ENCODE results near the gene DDX5. TPM values are rescaled to one million over a fixed set of nuclear protein-coding genes. Genes with fewer than 3 reads are reported as not detected.

Gene DDX5
- total RNA-seq, 1 donor from 2014 or later, result 555 TPM

- no peaks in the 10 kb centered on the region for H3K27me3 ChIP-seq (ENCODE audit: insufficient read depth, low read length)
- no peak overlapping the region for H2AFZ ChIP-seq (ENCODE audit: low read depth, low read length)
- H3K9me3 Mint-ChIP-seq (ENCODE audit: unreplicated experiment), result peaks cover 1% of the 10 kb centered on the region
- H3K4me1 Mint-ChIP-seq (ENCODE audit: low read depth, unreplicated experiment), result peaks cover 21% of the 10 kb centered on the region
- peaks cover 4% of the 10 kb centered on the region for H3K79me2 ChIP-seq (ENCODE audit: insufficient read depth, low read length)
- H3K4me3 ChIP-seq (ENCODE audit: insufficient read depth, low read depth, low read length), result no peak overlapping the region
- no peak overlapping the region for H3K9ac ChIP-seq (ENCODE audit: low read length)
- no peaks in the 10 kb centered on the region for H3K4me1 ChIP-seq (ENCODE audit: insufficient read depth, low read length)
- H3K4me3 Mint-ChIP-seq (ENCODE audit: unreplicated experiment), result no peak overlapping the region
- peaks cover 19% of the 10 kb centered on the region for H3K36me3 Mint-ChIP-seq (ENCODE audit: low read depth, unreplicated experiment)
- peak overlapping the region; percentile 12 for H3K27ac Mint-ChIP-seq (ENCODE audit: unreplicated experiment)
- H3K27ac ChIP-seq (ENCODE audit: low read depth, low read length), result no peak overlapping the region
- peaks cover 74% of the 10 kb centered on the region for H3K36me3 ChIP-seq (ENCODE audit: insufficient read depth, low read length)
- FAIRE-seq (no peak), DNase-seq (ENCODE audit: low read depth) (no peak)
- no peak overlapping the region for H3K4me2 ChIP-seq (ENCODE audit: low read length)
- H3K27me3 Mint-ChIP-seq (ENCODE audit: low read depth, unreplicated experiment), result no peaks in the 10 kb centered on the region
- no peak for TF ChIP-seq EZH2 (IDR thresholded peaks at IDR 0.05; ENCODE audit: insufficient read depth, low read length)
- TF ChIP-seq, protein P1, sequence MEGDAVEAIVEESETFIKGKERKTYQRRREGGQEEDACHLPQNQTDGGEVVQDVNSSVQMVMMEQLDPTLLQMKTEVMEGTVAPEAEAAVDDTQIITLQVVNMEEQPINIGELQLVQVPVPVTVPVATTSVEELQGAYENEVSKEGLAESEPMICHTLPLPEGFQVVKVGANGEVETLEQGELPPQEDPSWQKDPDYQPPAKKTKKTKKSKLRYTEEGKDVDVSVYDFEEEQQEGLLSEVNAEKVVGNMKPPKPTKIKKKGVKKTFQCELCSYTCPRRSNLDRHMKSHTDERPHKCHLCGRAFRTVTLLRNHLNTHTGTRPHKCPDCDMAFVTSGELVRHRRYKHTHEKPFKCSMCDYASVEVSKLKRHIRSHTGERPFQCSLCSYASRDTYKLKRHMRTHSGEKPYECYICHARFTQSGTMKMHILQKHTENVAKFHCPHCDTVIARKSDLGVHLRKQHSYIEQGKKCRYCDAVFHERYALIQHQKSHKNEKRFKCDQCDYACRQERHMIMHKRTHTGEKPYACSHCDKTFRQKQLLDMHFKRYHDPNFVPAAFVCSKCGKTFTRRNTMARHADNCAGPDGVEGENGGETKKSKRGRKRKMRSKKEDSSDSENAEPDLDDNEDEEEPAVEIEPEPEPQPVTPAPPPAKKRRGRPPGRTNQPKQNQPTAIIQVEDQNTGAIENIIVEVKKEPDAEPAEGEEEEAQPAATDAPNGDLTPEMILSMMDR (IDR thresholded peaks at IDR 0.05; ENCODE audit: insufficient read depth, low read depth, low read length), result no peak
- H3K9me3 ChIP-seq (ENCODE audit: insufficient read depth, low read depth, low read length), result no peaks in the 10 kb centered on the region
- peaks cover 11% of the 10 kb centered on the region for H4K20me1 ChIP-seq (ENCODE audit: insufficient read depth, low read length)
These were observed 21.8 kb upstream of the DDX5 start for GRCh38 chr17:64527914-64528313.

DNA sequence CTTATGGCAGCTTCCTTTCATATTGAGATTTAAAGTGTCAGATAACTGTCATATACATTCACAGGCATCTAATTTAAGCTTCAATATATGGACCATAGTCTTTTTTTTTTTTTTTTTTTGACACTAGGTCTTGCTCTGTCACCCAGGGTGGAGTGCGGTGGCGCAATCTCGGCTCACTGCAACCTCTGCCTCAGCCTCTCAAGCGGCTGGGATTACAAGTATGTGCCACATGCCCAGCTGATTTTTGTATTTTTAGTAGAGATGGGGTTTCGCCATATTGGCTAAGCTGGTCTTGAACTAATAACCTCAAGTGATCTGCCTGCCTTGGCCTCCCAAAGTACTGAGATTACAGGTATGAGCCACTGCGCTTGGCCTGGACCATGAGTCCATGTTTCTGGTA lies 14.3 kb upstream of the DDX5 start:
- FAIRE-seq, result no peak
- Mint-ChIP-seq H3K27me3 (ENCODE audit: low read depth, unreplicated experiment) (no peaks in the 10 kb centered on the region), H3K4me1 (ENCODE audit: low read depth, unreplicated experiment) (peaks cover 3% of the 10 kb centered on the region), H3K4me3 (ENCODE audit: unreplicated experiment) (no peak overlapping the region), H3K36me3 (ENCODE audit: low read depth, unreplicated experiment) (peaks cover 9% of the 10 kb centered on the region), H3K27ac (ENCODE audit: unreplicated experiment) (no peak overlapping the region), H3K9me3 (ENCODE audit: unreplicated experiment) (no peaks in the 10 kb centered on the region)
- Histone ChIP-seq H3K4me2 (ENCODE audit: low read length) (no peak overlapping the region), H3K4me1 (ENCODE audit: insufficient read depth, low read length) (no peaks in the 10 kb centered on the region), H4K20me1 (ENCODE audit: insufficient read depth, low read length) (peaks cover 28% of the 10 kb centered on the region), H3K79me2 (ENCODE audit: insufficient read depth, low read length) (peaks cover 11% of the 10 kb centered on the region), H3K4me3 (ENCODE audit: insufficient read depth, low read depth, low read length) (no peak overlapping the region), H3K9ac (ENCODE audit: low read length) (no peak overlapping the region), H3K27ac (ENCODE audit: low read depth, low read length) (no peak overlapping the region), H3K9me3 (ENCODE audit: insufficient read depth, low read depth, low read length) (no peaks in the 10 kb centered on the region), H2AFZ (ENCODE audit: low read depth, low read length) (no peak overlapping the region), H3K36me3 (ENCODE audit: insufficient read depth, low read length) (peaks cover 46% of the 10 kb centered on the region), H3K27me3 (ENCODE audit: insufficient read depth, low read length) (no peaks in the 10 kb centered on the region)
- TF ChIP-seq, protein P1 (IDR thresholded peaks at IDR 0.05; ENCODE audit: insufficient read depth, low read depth, low read length), result no peak
- no peak for TF ChIP-seq EZH2 (IDR thresholded peaks at IDR 0.05; ENCODE audit: insufficient read depth, low read length)
- DNase-seq (ENCODE audit: low read depth), result no peak

GRCh38 chr17:64519601-64520000 lies 13.5 kb upstream of the DDX5 start:
- H3K4me3 ChIP-seq (ENCODE audit: insufficient read depth, low read depth, low read length), result no peak overlapping the region
- FAIRE-seq, result no peak
- no peaks in the 10 kb centered on the region for H3K27me3 Mint-ChIP-seq (ENCODE audit: low read depth, unreplicated experiment)
- no peaks in the 10 kb centered on the region for H3K9me3 ChIP-seq (ENCODE audit: insufficient read depth, low read depth, low read length)
- no peak overlapping the region for H3K27ac ChIP-seq (ENCODE audit: low read depth, low read length)
- no peak overlapping the region for H3K27ac Mint-ChIP-seq (ENCODE audit: unreplicated experiment)
- peaks cover 15% of the 10 kb centered on the region for H3K79me2 ChIP-seq (ENCODE audit: insufficient read depth, low read length)
- no peak overlapping the region for H3K9ac ChIP-seq (ENCODE audit: low read length)
- no peak overlapping the region for H3K4me2 ChIP-seq (ENCODE audit: low read length)
- no peaks in the 10 kb centered on the region for H3K27me3 ChIP-seq (ENCODE audit: insufficient read depth, low read length)
- peaks cover 32% of the 10 kb centered on the region for H4K20me1 ChIP-seq (ENCODE audit: insufficient read depth, low read length)
- H2AFZ ChIP-seq (ENCODE audit: low read depth, low read length), result no peak overlapping the region
- peaks cover 6% of the 10 kb centered on the region for H3K4me1 Mint-ChIP-seq (ENCODE audit: low read depth, unreplicated experiment)
- no peak overlapping the region for H3K4me3 Mint-ChIP-seq (ENCODE audit: unreplicated experiment)
- no peaks in the 10 kb centered on the region for H3K9me3 Mint-ChIP-seq (ENCODE audit: unreplicated experiment)
- H3K4me1 ChIP-seq (ENCODE audit: insufficient read depth, low read length), result no peaks in the 10 kb centered on the region
- no peak for DNase-seq (ENCODE audit: low read depth)
- peaks cover 13% of the 10 kb centered on the region for H3K36me3 Mint-ChIP-seq (ENCODE audit: low read depth, unreplicated experiment)
- H3K36me3 ChIP-seq (ENCODE audit: insufficient read depth, low read length), result peaks cover 45% of the 10 kb centered on the region
- TF ChIP-seq, protein P1 (IDR thresholded peaks at IDR 0.05; ENCODE audit: insufficient read depth, low read depth, low read length), result no peak
- TF ChIP-seq EZH2 (IDR thresholded peaks at IDR 0.05; ENCODE audit: insufficient read depth, low read length), result no peak
